ENCODE results near the gene SALL2.

DNA sequence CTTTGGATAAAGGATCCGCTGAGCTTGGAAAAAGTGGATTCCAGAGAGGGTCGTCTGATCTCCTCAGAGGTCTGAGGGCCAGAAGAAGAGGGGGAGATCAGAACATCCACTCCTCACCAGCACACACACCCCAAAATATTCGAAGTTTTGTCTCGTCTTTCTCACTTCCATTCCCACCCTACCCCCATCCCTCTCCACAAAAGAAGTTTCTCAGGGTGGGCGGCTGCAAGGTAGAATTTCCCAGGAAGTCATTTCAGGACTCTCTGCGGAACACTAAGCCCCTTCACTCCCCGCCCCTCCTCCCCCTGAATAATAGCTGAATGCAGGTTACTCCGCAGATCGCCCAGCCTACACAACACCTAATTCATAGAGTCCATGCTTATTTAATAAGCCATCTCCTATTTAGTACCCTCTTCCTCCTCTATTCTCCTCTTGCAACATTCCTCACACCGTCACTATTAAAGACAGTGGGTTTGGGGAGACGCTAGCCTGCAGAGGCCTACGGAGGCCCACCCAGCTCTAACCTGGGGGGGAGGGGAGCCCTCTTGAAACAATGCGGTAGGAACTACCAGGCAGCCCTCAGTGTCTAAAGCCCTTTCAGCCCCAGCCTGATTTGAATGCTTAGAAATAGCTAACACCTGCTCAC is 649 bp upstream of the SALL2 start:
- TF ChIP-seq YY1 (IDR thresholded peaks at IDR 0.05; ENCODE audit: insufficient read depth, insufficient read length) (no peak), ZNF274 (IDR thresholded peaks at IDR 0.05; ENCODE audit: low read depth, low read length) (no peak), SUZ12 (IDR thresholded peaks at IDR 0.05; ENCODE audit: extremely low read depth, insufficient read depth, insufficient read length) (no peak)
